T47D (cell line): ENCODE measurements around the gene NLN.
"Not testable (repeated sequence)": the region's sequence is repeated elsewhere in the genome, so short reads cannot be mapped to it uniquely, and the experiment has no call there.

Experiments used
- DNase-seq, 2 experiments: peaks; one replicate each; pipeline versions ENCODE4 v3.0.0 to v3.0.0-alpha.2; 2011 to 2012; ENCODE audit warnings: low read depth in 1 of 2, low spot score in 1 of 2
- JUND ChIP-seq: IDR thresholded peaks from 2 replicates; pipeline ENCODE4 v1.6.1; 2012; ENCODE audit warnings: low read depth
- in situ Hi-C: cut with HindIII; loops from 2 replicates; pipeline ENCODE4 v1.10.0; 2016; ENCODE audit warnings: low sequenced_read_pairs, low pct_unique_long_range_greater_than_20kb

Gene NLN

DNA sequence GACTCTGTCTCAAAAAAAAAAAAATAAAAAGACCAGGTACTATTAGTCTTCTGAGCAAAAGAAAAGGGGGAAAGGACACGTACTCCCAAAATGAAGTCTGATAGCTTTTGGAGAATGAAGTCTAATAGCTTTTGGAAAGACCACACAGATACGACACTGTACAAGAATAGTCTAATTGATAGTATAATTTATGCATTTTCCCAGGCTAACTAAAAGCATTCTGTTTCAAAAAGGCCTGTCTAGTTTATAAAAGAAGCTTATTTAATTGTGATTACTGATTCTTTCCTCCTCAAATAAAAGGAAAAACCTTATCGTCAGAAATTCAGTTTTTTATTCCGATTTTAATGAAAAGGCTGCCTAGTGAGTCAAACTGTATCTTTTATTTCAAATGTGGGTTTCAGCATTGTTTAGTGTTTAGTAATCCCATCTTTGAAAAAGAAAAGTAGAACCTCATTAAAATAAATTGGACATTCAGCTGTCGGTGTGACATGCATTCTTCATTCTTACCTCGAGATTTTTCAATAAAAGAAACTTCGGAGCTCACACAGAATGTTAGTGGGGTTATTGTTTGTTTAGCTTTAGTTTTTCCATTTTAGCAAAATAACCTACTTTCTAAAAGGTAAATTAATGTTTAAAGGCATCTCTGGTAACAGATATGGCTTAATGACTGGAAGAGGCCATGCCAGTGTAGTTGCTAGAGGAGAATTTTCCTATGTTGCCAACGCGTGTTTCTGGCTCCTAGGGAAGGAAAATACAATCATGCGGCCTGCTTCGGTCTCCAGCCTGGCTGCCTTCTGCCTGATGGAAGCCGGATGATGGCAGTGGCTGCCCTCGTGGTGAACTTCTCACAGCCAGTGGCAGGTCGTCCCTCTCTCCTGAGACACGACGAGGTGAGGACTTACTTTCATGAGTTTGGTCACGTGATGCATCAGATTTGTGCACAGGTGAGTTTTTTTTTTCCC, 70.0 kb downstream of the NLN start:
- DNase-seq, result no peak
- no peak for TF ChIP-seq JUND

DNA sequence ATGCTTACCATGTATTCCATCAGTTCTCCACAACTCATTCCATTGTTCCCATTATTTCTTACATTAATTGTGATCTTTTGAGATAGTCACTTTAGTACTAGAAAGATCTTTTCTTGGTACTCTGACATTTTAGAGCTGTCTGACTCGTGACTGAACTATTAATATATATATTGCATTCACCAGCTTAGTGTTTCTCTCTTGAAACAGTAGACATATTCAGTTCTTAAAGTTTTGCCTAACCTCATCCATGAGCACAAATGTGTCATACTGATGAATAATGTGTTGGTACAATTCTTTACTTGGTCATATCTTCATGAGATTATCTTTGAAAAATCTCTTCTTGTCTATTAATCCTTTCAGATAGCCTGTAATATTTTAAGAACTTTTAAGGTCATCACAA, 74.3 kb downstream of the NLN start:
- in situ Hi-C loops, result no loop called here
- no peak for DNase-seq

More for the DNA sequence above, 70.0 kb downstream of the NLN start:
- in situ Hi-C loops, result no loop called here

DNA sequence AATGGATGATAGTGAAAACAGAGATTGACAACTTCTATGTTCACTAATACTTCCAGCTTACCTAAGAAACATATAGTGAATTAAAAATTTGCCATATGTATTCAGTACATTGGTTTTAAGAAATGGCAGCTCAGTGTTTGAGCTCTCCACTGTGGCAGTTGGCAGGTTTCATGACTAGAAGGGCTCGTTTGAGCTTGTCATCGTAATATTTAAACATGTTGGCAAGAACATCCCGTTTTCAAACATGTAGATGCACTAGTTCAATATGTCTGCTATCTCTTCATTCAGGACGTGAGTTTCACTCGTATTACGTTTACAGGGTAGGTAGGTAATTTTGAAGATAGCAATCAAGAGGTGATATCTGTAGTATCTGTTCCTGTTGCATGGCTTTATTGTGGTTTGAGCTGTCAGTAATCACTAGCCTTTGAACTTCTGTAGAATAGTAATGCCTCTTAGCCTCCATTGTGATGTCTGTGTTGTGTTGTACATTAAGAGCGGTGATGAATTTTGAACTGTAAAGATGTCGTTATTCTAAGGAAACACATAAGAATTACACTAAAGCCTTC, 74.8 kb downstream of the NLN start:
- in situ Hi-C loops, result no loop called here
- no peak for DNase-seq
- no peak for TF ChIP-seq JUND

More for the DNA sequence above, 74.3 kb downstream of the NLN start:
- TF ChIP-seq JUND, result no peak

DNA sequence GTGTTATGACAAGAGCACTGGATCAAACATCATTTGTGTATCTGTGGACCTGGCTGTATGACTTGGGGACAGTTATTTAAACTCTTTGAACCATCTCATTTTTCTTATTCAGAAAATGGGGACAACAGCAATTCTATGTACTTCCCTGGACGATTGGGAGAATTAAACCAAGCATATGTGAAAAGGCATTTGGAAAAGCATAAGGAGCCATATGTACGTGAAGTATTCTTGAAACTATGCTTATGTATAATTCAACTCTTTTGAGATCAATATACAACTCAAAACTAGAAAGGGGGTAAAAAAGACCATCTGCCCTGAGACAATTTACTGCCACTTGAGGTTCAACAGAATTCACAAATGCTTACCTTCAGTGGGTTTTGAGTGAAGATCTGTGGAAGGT, 75.5 kb downstream of the NLN start:
- in situ Hi-C loops, result no loop called here
- no peak for TF ChIP-seq JUND
- DNase-seq, result no peak

DNA sequence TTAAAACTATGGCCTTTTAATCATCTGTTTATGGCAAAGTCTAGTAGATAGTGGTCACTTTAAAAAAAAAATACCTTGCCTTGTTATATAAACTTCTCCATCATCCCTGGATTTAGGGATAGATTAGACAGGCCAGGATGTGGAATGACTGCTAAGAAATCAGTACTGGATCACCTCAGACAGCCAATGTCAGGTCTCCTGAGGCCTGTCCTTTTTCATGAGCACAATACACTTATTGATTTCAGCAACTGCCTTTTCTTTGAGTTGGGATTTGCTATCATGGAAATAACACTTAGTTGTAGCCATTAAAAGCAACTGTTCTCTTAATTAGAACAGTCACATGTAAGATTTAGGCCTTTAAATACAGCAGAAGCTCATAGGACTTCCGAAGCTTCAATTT, 77.9 kb downstream of the NLN start:
- no peak for TF ChIP-seq JUND
- in situ Hi-C loops, result no loop called here
- no peak for DNase-seq

DNA sequence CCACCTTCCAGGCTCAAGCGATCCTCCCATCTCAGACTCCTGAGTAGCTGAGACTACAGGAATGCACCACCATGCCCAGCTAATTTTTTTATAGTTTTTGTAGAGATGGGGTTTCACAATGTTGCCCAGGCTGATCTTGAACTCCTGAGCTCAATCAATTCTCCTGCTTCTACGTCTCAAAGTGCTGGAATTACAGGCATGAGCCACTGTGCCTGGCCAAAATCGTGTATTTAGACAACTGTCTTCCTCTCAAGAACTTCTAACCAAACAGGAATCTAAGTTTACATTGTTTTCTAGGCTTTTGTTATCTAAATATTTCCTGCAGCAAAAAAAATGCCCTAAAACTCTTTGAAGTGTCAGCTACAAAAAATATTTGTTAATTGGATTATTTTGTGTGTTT, 78.8 kb downstream of the NLN start:
- DNase-seq, result no peak
- TF ChIP-seq JUND, result no peak

DNA sequence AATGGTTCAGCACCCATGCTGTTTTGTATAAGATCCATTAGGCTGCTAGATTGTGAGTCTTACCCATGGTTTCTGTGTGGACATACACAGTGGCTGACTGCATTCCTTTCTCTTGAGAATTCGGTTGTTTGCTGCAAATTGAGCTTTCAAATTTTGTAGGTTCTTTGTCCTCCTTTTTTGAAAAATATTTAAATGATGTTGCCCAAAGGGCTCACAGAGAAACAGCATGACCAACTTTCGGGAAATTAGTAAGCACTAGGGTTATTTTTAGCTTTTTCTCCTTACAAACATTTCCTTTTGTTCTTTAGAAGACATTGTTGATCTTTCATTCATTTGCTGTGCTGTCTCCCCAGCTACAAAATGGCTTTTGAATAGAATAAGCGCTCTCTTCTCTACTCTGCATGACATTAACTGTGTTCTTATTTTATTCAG, 79.4 kb downstream of the NLN start:
- TF ChIP-seq JUND, result no peak
- in situ Hi-C loops, result no loop called here
- DNase-seq, result no peak

More for the DNA sequence above, 78.8 kb downstream of the NLN start:
- in situ Hi-C loops, result no loop called here

DNA sequence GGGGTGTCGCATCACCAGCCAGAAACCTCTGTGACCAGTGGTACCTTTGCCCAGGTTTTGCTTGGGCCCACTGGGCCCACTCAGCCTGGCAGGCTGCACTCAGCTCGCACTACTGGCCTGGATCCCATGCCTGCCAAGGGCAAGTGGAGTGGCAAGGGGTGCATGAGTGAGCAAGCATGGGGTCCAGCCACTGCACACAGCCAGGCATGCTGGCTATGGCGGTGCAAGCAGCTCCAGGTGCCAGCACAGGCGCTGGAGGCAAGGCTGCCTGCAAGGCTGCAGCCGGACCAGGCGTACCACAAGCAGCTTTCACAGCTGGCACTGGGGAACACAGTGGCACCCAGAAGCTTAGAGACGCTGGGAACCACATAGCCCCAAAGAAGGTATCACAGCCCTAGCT, 80.1 kb downstream of the NLN start:
- no peak for DNase-seq
- in situ Hi-C loops, result no loop called here
- no peak for TF ChIP-seq JUND

DNA sequence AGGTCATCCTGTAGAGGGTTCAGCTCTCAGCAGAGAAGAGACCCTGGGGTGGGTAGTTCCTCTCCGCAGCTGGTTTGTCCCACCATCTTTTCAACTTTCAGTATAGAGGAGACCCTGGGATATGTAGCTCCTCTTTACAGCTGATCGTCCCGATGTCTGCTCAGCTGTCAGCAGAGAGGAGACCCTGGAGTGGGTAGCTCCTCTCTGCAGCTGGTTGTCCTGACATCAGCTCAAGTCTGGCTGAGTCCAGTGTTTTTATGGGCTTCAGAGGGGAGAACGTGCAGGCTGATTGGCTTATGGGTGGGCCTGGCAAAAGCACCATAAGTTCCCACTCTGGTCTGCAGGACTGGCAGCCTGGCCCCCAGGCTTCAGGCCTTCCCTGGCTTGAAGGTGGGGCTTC, 80.8 kb downstream of the NLN start:
- in situ Hi-C loops, result no loop called here
- no peak for TF ChIP-seq JUND
- no peak for DNase-seq

DNA sequence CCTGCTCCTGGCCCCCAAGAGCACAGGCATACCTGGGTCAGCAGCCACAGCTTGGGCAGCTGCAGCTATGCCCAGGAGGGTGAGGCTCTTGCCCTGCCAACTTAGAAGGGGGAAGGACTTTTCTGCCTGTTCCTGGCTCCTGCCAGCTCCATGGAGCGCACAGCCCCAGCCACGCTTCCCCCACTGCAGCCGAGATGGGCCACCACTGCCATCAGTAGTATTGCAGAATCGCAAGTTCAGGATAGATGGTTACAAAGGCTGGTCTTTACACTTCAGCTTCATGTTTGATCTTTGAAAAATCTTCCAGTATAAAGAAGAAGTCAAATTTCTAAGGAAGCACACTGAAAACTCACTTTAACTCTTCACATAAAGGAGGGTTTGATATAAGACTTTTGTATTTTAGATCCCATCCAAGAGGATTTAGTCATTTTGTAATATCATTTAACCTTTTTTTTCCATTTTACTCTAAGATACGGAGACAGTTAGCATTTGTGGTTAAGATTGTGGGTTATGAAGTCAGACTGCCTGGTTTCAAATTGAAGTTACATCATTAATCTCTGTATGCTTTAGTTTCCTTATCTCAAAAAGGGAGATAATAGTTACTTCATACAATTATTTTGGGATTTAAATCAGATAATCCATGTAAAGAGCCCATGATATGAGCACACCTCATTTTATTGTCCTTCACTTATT, 81.8 kb downstream of the NLN start:
- in situ Hi-C loops, result no loop called here
- no peak for DNase-seq
- TF ChIP-seq JUND, result no peak

DNA sequence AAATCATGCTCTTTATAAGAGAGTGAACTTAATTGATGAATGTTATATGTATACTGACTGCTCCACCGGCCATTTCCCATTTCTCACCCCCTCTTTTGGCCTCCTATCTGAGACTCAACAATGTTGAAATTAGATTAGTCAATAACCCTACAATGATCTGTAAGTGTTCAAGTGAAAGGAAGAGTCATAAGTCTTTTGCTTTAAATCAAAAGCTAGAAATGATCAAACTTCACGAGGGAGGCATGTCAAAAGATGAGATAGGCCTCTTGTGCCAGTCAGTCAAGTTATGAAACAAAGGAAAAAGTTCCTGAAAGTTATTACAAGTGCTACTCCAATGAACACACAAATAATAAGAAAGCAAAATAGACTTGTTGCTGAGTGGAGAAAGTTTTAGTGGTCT, 83.1 kb downstream of the NLN start:
- TF ChIP-seq JUND, result no peak
- in situ Hi-C loops, result no loop called here
- no peak for DNase-seq

DNA sequence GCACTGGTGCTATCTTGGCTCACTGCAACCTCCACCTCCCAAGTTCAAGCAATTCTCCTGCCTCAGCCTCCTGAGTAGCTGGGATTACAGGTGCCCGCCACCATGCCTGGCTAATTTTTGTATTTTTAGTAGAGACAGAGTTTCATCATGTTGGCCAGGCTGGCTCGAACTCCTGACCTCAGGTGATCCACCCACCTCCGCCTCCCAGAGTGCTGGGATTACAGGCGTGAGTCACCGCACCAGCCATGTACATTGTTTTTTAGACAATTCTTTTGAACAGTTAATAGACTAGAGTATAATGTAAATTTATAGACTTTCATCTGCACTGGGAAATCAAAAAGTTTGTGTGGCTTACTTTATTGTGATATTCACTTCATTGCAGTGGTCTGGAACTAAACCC, 85.5 kb downstream of the NLN start:
- in situ Hi-C loops, DNase-seq: not testable (repeated sequence)

DNA sequence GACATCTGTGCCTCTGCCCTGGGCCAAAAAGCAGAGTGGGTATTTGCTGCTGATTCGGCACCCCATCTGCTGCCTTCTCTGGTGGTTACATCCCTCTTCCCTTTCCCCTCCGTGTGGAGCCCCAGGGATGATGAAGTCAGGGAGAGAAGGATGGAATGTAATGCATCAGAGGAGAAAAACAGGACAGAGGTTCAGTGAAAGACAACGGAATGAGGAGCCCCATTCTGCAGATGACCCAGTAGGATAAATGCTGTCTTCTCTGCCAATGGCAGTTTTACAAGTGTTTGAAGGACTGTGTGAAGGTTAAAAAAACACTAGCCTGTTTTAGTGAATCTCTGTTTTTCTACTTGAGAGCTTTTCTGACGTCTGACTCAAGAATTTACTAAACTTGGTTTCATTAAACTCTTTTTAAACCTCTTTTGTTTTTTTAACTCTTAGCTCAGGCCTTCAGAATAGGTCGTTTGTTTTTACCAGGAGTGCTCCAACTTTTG, 86.3 kb downstream of the NLN start:
- no peak for DNase-seq
- in situ Hi-C loops, result no loop called here
- TF ChIP-seq JUND, result no peak
